HUDEP-2 (cell line): Measurements from ENCODE around the gene OTUD3.
A peak's percentile ranks its signal among the peaks of the same experiment; 100 is the strongest.
"Not testable (repeated sequence)": the region's sequence is repeated elsewhere in the genome, so short reads cannot be mapped to it uniquely, and the experiment has no call there.

Source experiments
- DNase-seq, 76 experiments: peaks; one replicate each; lab custom pipeline; 2025; ENCODE audit not compliant: unreplicated experiment in 76 of 76; lab: John Stamatoyannopoulos, UW

Gene OTUD3, protein sequence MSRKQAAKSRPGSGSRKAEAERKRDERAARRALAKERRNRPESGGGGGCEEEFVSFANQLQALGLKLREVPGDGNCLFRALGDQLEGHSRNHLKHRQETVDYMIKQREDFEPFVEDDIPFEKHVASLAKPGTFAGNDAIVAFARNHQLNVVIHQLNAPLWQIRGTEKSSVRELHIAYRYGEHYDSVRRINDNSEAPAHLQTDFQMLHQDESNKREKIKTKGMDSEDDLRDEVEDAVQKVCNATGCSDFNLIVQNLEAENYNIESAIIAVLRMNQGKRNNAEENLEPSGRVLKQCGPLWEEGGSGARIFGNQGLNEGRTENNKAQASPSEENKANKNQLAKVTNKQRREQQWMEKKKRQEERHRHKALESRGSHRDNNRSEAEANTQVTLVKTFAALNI

DNA sequence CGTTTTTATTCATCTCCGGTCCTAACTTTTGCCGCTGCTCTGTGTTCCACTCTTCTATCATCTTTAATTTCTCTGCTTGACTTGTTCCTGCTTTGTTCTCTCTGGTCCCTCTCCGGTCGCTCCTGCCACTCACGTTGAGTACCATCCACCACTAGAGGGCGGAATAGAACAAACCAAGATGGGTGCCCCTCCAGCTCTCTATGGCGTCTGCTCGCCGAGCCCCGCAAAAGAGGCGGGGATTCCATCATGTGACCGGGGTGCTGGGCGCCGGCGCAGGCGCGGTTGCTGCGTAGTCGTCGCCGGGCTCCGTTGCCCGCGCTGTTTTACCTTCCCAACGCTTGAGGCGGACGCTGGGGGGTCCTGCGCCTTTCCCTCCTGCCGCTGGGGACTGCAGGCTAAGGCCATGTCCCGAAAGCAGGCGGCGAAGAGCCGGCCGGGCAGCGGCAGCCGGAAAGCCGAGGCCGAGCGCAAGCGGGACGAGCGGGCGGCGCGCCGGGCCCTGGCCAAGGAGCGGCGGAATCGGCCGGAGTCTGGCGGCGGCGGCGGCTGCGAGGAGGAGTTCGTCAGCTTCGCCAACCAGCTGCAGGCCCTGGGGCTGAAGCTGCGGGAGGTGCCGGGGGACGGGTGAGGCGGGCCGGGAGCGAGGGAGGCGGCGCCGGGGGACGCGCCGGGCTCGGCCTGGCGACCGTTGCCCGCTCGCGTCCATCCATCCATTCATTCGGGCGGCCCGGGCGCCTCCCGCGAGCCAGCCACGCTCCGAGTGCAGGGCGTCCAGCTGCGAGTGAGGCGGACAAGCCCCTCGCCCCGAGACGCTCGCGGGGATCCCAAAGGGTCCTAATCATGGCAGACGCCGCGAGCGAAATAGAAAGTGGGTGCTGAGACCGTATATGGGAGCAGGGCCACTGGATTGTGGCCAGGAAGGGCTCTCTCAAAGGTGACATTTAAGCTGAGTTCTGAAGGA, at the start of gene OTUD3:
Gene OTUD3, plus strand, starts transcription at position 285 of the 961 bp plus-strand sequence. Its CDS starts 119 bp downstream, at position 404.
- DNase-seq = peak in 75 of 76 experiments; percentile 21 to 97 (median 90)

DNA sequence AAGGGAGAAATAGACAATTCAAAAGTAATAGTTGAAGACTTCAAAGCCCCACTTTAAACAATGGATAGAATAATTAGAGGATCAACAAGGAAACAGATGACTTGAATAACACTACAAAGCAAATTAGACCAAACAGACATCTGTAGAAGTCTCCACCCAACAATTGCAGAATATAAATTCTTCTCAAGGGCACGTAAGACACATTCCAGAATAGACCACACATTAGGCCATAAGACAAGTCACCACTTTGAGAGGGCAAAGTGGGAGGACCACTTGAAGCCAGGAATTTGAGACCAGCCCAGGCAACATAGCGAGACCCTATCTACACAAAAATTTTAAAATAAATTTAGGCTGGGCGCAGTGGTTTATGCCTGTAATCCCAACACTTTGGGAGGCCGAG, 46.6 kb upstream of the OTUD3 start:
- DNase-seq = no peak

DNA sequence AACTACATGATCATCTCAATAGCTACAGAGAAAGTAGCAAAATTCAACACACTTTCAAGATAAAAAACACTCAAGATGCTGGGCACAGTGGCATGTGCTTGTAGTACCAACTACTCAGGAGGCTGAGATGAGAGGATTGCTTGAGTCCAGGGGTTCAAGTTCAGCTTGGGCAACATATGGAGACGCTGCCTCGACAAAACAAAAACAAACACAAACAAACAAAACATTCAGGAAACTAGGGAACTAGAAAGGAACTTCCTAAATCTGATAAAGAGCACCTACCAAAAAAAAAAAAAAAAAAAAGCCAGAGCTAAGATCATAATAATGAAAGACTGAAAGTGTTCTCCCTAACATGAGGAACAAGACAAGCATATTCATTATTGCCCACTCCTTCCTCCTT, 44.3 kb upstream of the OTUD3 start:
- DNase-seq = no peak

DNA sequence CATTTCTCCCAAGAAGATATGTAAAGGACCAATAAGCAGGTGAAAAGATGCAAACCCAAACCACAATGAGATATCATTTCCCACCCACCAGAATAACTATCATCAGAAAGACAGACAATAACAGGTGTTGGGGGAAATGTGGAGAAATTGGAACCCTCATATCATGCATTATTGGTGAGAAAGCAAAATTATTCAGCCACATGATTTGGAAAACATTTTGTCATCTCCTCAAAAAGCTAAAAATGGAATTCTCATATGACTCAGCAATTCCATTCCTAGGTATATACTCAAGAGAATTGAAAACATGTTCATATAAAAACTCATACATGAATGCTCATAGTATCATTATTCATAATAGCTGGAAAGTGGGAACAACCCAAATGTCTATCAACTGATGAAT, 42.0 kb upstream of the OTUD3 start:
- no peak for DNase-seq

DNA sequence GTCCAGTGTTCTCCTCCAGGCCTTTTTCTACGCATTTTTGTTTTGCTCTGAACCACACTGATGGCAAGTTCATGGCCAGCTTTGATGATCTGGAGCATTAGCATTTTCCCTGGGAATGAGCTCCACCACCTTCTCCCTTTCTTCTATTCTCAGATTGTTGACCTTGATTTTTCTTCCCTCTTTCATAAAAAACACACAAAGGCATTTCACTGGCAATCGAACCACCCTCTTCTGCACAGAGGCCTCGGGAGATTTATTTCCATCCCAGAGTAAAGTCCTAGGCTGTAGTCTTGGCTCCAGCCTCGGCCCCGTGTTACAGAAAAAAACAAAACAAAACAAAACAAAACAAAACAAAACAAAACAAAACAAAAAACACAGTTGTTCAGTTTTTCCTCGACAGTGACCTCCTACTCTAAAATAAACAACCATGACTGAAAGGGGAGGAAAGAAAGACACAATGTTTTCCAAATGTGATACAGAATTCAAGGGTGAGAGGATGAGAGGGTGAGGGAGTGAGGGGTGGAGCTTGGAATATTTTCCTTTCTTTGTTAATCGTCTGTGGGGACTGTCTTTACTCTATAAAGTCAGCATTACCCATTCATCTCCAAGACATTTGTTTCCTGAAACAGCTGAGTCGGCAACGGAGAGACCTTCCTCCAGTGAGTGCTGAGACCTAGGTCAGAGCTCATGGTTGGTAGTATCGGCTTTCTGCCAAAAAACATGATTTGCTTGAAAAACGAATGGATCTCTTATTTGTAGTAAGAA, 37.3 kb upstream of the OTUD3 start:
- no peak for DNase-seq

DNA sequence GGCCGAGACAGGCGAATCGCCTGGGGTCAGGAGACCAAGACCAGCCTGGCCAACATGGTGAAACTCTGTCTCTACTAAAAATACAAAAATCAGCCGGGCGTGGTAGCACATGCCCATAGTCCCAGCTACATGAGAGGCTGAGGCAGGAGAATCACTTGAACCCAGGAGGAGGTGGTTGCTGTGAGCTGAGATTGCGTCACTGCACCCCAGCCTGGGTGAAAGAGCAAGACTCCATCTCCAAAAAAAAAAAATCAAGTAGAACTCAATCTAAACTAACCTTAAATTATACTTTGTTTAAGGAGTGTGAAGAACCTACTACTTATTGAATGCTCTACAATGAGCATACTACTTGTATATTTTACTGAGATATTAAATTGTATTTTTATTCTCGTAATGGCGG, 36.6 kb upstream of the OTUD3 start:
- no peak for DNase-seq

DNA sequence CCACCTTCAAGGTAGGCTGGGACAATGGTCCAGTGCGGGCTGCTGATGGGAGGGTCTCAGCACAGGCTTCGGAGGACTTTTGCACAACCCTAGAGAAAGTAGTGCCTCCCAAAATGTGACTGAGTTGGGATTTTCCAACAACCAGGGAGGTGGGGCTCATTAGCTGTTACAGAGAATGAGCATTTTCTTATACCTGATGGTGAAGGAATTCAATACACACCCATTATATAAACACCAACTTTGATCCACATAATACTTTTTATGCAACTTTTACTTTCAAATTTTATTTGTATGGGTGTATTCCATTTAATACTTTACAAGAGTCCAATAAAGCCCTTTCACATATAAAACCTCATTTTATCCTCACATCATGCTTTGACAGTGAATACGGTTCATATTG, 35.9 kb upstream of the OTUD3 start:
- DNase-seq = no peak

DNA sequence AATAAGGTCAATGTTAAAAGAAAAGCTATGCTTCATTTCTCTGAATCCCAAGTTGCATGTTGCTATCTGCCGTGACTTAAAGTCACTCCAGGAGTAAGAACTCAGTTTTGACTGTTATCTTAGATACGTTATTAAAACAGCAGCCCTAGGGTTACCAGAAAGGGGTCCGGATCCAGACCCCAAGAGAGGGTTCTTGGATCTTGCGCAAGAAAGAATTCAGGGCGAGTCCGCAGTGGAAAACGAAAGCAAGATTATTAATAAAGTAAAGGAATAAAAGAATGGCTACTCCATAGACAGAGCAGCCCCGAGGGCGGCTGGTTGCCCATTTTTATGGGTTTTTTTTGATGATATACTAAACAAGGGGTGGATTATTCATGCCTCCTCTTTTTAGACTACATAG, 34.9 kb upstream of the OTUD3 start:
- not testable (repeated sequence) for DNase-seq

DNA sequence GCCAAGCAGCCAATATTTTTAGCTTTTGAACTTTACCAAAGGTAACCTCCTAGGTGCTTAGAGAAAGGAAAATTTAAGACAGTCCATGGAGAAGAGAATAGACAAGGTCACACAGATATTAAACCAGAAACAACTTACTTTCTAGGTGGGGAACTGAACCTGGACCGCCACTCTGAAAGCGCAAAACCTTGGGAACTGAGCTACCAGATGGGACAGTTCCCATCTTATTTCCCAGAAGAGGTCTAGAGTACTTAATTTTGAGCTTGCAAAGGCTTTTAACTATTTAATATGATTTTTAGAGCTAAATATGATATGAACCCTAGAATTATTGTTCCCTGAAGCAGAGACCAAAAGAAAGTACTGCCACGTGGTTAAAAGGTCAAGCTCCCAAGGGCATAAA, 32.9 kb upstream of the OTUD3 start:
- not testable (repeated sequence) for DNase-seq

DNA sequence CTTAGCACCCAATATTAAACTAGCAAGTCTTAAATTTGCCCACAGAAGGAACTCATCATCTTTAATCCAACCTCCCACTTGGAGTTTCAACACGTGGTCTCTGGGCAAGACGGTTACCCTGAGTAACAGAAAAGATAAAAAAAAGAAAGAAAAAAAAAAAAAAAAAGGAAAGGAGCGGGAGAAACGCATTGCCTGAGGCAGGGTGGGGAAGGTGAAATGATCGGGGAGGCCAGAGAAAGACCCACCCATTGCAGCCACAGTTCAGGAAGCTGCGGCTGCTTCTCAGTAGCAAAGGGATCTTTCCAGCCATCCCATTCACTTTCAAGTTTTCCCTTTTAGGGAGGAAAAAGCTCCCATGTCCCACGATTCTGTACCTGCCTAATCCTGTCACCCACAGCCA, 32.0 kb upstream of the OTUD3 start:
- DNase-seq = no peak

DNA sequence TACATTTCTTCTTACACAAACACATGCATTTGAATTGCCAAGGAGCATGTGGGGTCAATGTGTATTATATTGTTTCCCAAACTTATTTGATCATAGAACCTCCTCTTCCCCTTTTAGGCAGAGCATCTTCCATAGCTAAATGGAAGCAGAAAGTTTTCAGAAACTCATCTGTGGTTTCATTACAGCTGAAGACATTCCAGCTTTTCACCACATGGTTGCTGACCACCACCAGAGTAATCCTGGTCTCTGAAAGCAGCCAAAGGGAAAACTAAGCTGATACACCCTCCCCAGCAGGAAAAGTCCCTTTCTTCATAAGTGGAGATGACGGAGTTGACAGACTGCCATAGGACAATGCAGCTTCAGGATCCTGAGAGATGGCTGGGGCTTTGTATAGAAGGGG, 30.2 kb upstream of the OTUD3 start:
- no peak for DNase-seq

DNA sequence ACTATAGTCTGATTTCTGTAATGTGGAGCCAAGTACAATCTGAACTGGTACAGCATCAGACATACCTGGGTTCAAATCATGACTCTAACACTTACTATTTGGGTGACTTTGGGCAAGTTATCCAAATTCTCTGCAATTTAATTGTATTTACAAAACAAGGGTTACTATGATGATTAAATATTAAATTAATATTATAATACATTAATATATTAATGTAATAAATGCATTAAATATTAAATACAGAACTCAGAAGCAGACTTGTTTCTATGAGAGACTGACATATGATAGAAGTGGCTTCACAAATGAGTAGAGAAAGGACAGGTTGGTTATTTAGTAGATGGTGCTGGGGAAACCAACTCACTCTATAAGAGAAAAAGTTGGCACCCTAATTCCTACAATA, 27.3 kb upstream of the OTUD3 start:
- no peak for DNase-seq

DNA sequence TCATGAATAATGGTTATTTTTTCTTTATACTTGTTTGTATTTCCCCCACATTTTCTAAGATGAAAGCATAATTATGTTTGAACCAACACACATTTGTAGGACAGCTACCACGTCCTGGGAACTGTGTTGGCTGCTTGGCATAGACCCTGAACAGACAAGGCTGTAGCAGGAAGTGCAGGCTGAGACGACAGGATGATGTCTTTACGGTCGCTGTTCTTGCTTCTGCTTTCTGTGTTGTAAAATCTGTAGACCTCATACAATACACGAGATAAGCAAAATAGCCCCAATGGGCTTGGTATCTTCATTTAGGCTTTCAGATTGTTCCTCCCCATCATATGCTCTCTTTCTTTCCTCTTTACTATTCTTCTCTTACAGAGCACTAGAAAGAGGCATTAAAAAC, 23.3 kb upstream of the OTUD3 start:
- DNase-seq = no peak

DNA sequence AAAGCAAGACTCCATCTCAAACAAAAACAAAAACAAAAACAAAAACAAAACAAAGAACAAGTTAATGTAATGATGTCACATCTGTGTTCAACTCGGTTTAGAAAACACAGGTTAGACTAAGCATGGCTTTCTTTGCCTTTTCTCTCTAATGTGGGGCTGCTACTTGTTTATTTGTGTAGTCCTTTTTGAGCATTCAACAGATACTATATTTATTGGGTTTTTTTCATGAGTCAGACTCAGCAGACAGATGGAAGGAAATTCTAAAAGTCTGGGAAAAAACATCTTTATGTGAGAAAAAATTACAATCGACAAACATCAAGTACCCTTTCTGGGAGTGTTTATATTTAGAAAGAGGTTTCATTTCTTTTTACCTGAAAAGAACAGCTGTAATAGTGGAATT, 22.3 kb upstream of the OTUD3 start:
- DNase-seq = no peak

DNA sequence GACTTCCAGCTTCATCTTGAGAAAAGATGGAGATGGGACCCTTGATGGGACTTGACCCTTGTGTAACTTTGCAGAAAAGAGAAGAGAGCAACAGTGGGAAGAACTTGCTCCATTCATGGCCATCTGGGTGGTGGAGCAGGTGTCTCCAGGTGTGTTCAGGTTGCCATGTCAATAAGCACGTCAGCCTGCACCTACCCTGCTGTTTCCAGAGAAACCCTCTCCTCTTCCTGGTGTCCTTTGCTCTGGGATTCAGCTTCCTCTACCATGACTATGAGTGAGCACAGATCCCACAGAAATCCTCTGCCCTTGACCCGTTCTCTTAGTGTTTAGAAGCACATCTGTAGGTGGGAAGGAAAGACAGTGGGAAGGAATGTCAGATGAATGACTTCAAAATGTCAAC, 21.8 kb upstream of the OTUD3 start:
- no peak for DNase-seq

DNA sequence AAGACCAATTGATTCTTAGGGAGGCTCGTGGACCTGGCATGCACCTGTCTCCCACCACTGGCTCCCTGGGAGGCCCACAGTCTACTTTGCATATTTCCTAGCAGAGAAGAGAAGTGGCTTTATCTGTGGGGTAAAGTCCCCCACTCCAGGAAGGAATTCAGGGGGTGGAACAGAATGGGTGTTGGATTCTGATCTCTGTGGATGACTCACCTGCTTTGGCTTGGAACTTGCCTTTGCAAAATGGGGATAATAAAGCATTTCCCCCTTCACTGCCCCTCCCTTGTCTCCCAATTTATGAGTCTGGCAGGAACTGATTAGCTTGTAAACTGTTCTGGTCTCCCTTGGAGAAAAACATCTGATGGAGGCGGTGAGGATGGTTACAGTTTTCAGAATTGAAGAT, 21.2 kb upstream of the OTUD3 start:
- DNase-seq = no peak

DNA sequence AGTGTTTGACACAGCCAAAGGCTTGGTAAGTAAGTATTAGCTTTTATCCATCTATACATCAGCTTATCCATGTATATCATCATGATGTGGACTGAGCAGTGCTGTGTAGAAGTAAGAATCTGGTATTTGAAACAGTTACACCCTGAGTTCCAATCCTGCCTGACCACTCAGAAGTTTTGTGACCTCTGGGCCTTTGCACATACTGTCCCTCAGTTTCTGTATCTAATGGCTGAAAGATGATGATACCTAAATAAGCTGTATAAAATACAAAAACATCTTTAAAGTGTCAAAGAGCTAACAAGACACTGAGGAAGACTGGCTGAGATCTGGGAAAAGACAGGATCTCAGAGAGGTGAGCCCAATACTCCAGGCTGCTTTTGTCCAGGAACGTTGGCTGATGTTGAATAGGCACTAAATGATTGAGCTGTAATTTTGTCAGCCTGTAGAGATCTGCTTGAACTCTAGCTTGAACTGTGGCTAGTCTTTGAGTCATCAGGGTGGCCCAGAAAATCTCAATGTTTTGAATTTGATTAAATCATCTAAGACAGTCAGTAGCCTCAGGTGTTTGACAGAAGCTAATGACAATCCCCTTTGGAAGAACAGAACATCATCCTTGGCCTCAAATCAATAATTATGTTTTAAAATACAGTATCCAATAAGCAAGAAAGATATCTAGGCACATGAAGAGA, 20.2 kb upstream of the OTUD3 start:
- DNase-seq = no peak

DNA sequence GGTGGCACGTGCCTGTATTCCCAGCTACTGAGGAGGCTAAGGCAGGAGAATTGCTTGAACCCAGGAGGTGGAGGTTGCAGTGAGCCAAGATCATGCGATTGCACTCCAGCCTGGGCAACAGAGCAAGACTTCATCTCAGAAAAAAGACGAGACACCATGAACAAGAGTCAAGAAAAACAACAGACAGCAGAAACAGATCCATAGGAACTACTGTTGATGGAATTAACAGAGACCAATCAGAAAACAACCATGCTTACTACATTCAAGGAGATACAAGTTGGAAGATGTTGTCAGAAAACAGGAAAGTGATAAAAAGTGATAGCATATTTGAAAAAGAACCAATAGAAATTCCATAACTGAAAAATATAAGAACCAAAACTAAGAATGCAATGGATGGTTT, 19.3 kb upstream of the OTUD3 start:
- no peak for DNase-seq

DNA sequence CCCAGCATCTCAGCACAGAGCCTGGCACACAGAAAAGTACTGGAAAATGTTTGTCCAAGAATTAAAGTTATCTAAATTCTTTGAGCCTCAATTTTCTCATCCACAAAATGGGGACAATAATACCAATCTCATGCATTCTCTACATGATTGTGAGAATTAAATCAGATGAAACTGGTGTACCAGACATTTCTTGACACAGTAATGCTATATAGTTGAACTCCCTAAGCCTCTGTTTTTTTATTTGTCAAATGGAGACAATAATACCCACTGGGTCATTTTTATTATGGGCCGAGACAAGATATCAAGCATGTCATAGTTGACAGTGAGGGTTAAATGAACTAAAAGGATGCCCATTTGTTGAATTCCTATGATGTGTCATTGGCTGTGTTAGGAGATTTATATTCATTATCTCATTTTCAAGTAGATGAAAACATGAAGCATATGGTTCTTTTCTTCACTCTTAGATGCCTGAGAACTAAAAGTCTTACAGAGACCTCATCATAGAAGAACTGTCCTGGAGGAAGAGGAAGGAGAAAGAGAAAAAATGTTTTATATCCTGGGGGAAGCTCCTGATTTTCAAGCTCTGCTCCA, 17.5 kb upstream of the OTUD3 start:
- DNase-seq = no peak

DNA sequence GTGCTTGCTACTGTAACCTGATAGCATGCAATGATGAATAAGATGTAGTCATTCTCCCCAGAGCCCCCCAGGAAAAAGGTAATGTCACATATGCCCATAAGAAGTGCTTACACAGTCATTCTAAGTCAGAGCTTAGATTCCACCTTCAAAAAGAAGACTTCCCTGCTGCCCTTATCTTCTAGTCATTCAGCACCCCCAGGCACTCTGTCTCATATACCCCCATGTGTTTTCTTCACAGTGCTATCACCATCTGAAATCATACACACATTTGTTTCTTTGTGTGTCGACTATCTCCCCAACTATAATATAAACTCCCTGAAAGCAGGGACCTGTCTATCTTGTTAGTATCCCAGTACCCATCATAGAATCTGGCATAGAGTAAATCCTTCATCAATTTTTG, 16.2 kb upstream of the OTUD3 start:
- DNase-seq = no peak
